H9 (cell line): Measurements from ENCODE around the gene GIMAP6. TPM values are rescaled to one million over a fixed set of nuclear protein-coding genes. Genes with fewer than 3 reads are reported as not detected.

Experiments
- DNase-seq: peaks from one replicate; pipeline ENCODE4 v3.0.0-alpha.2; 2017
- H2AFZ ChIP-seq: one replicate; pipeline ENCODE4 v1.6.1; 2013; ENCODE audit warnings: mild to moderate bottlenecking, low read length, control low read depth, moderate library complexity
- H2AK5ac ChIP-seq: 2 replicates; pipeline ENCODE4 v1.6.1; 2013; ENCODE audit warnings: low read length, control low read depth, mixed read lengths; ENCODE audit not compliant: insufficient read length
- H2BK120ac ChIP-seq: one replicate; pipeline ENCODE4 v1.6.1; 2013; ENCODE audit warnings: low read depth, mild to moderate bottlenecking, low read length, control low read depth, inconsistent platforms; ENCODE audit not compliant: poor library complexity, severe bottlenecking
- H2BK12ac ChIP-seq: 2 replicates; pipeline ENCODE4 v1.6.1; 2013; ENCODE audit warnings: low read length, control low read depth, mixed read lengths, low read depth; ENCODE audit not compliant: insufficient read length
- H2BK15ac ChIP-seq: 2 replicates; pipeline ENCODE4 v1.6.1; 2013; ENCODE audit warnings: low read depth, low read length, control low read depth
- H2BK20ac ChIP-seq: one replicate; pipeline ENCODE4 v1.6.1; 2013; ENCODE audit warnings: low read depth, mild to moderate bottlenecking, low read length, control low read depth, inconsistent platforms; ENCODE audit not compliant: poor library complexity, severe bottlenecking
- H2BK5ac ChIP-seq: 2 replicates; pipeline ENCODE4 v1.6.1; 2013; ENCODE audit warnings: low read length, control low read depth, mixed read lengths; ENCODE audit not compliant: insufficient read length
- H3K14ac ChIP-seq: 2 replicates; pipeline ENCODE4 v1.6.1; 2013; ENCODE audit warnings: low read length, control low read depth; ENCODE audit not compliant: insufficient read depth
- H3K18ac ChIP-seq: 2 replicates; pipeline ENCODE4 v1.6.1; 2013; ENCODE audit warnings: low read depth, mild to moderate bottlenecking, mixed read lengths, low read length, control low read depth; ENCODE audit not compliant: insufficient read length
- H3K23ac ChIP-seq: 2 replicates; pipeline ENCODE4 v1.6.1; 2013; ENCODE audit warnings: low read length, control low read depth, mixed read lengths, low read depth; ENCODE audit not compliant: insufficient read length
- H3K23me2 ChIP-seq: 2 replicates; pipeline ENCODE4 v1.6.1; 2013; ENCODE audit warnings: low read depth, mild to moderate bottlenecking, mixed read lengths, low read length, control low read depth; ENCODE audit not compliant: insufficient read length, poor library complexity, severe bottlenecking
- H3K27ac ChIP-seq: 2 replicates; pipeline ENCODE4 v1.5.1; 2013; ENCODE audit warnings: low read length, control low read depth, mixed read lengths, low read depth; ENCODE audit not compliant: insufficient read length
- H3K27me3 ChIP-seq: 2 replicates; pipeline ENCODE4 v1.6.1; 2013; ENCODE audit warnings: low read length, control low read depth, inconsistent platforms; ENCODE audit not compliant: insufficient read depth
- H3K4ac ChIP-seq: 2 replicates; pipeline ENCODE4 v1.6.1; 2013; ENCODE audit warnings: low read depth, mild to moderate bottlenecking, control low read depth, inconsistent platforms, low read length, moderate library complexity
- H3K4me1 ChIP-seq: 2 replicates; pipeline ENCODE4 v1.6.1; 2013; ENCODE audit warnings: low read length, control low read depth, inconsistent platforms; ENCODE audit not compliant: insufficient read depth
- H3K4me2 ChIP-seq: 2 replicates; pipeline ENCODE4 v1.6.1; 2013; ENCODE audit warnings: low read length, control low read depth, mixed read lengths; ENCODE audit not compliant: insufficient read length, insufficient read depth
- H3K56ac ChIP-seq: 2 replicates; pipeline ENCODE4 v1.6.1; 2013; ENCODE audit warnings: low read depth, mild to moderate bottlenecking, mixed read lengths, low read length, control low read depth; ENCODE audit not compliant: insufficient read length
- H3K79me1 ChIP-seq: 2 replicates; pipeline ENCODE4 v1.6.1; 2013; ENCODE audit warnings: low read depth, mild to moderate bottlenecking, moderate library complexity, low read length, control low read depth, inconsistent platforms; ENCODE audit not compliant: insufficient read depth, poor library complexity, severe bottlenecking
- H3K79me2 ChIP-seq: 2 replicates; pipeline ENCODE4 v1.6.1; 2013; ENCODE audit warnings: low read length, control low read depth, inconsistent platforms; ENCODE audit not compliant: insufficient read depth
- H3K9ac ChIP-seq: 2 replicates; pipeline ENCODE4 v1.6.1; 2013; ENCODE audit warnings: low read length, control low read depth, mixed read lengths; ENCODE audit not compliant: insufficient read length; ENCODE audit errors: extremely low read depth
- H3K9me3 ChIP-seq: one replicate; pipeline ENCODE4 v1.6.1; 2013; ENCODE audit warnings: low read depth, low read length, inconsistent platforms; ENCODE audit not compliant: control insufficient read depth
- H3T11ph ChIP-seq: one replicate; pipeline ENCODE4 v1.6.1; 2013; ENCODE audit warnings: mild to moderate bottlenecking, low read length, control low read depth, inconsistent platforms
- H4K20me1 ChIP-seq: one replicate; pipeline ENCODE4 v1.6.1; 2013; ENCODE audit not compliant: control insufficient read depth, insufficient read length, insufficient read depth
- H4K5ac ChIP-seq: 2 replicates; pipeline ENCODE4 v1.6.1; 2013; ENCODE audit warnings: low read depth, mild to moderate bottlenecking, mixed read lengths, low read length, control low read depth; ENCODE audit not compliant: insufficient read length
- H4K8ac ChIP-seq: replicated peaks from 2 replicates; pipeline ENCODE4 v1.6.1; 2013; ENCODE audit warnings: low read length, control low read depth, mixed read lengths, low read depth; ENCODE audit not compliant: insufficient read length
- H4K91ac ChIP-seq: 2 replicates; pipeline ENCODE4 v1.6.1; 2013; ENCODE audit warnings: low read depth, mild to moderate bottlenecking, moderate library complexity, mixed read lengths, low read length, control low read depth; ENCODE audit not compliant: insufficient read length
- H3K27ac Mint-ChIP-seq, 3 experiments: 2 replicates in 2 of 3; 3 replicates in 1 of 3; pipeline ENCODE4 v1.8.0; 2020 to 2021; ENCODE audit warnings: mixed read lengths in 3 of 3, mild to moderate bottlenecking in 1 of 3, moderate library complexity in 1 of 3
- H3K27me3 Mint-ChIP-seq: 2 replicates; pipeline ENCODE4 v1.8.0; 2021; ENCODE audit warnings: low read depth, mild to moderate bottlenecking, moderate library complexity, mixed read lengths
- H3K36me3 Mint-ChIP-seq, 3 experiments: 2 replicates in 2 of 3; 3 replicates in 1 of 3; pipeline ENCODE4 v1.8.0; 2020 to 2021; ENCODE audit warnings: low read depth in 3 of 3, mixed read lengths in 3 of 3; ENCODE audit not compliant: insufficient read depth in 1 of 3
- H3K4me1 Mint-ChIP-seq, 2 experiments: 2 replicates each; pipeline ENCODE4 v1.8.0; 2020; ENCODE audit warnings: mixed read lengths in 2 of 2
- H3K4me3 Mint-ChIP-seq, 2 experiments: 2 replicates in 1 of 2; 3 replicates in 1 of 2; pipeline ENCODE4 v1.8.0; 2020 to 2021; ENCODE audit warnings: mild to moderate bottlenecking in 2 of 2, mixed read lengths in 2 of 2, moderate library complexity in 1 of 2
- H3K9me3 Mint-ChIP-seq, 2 experiments: 2 replicates in 1 of 2; 3 replicates in 1 of 2; pipeline ENCODE4 v1.8.0; 2020; ENCODE audit warnings: mild to moderate bottlenecking in 2 of 2, mixed read lengths in 2 of 2, moderate library complexity in 1 of 2
- CTCF ChIP-seq: fragments of 200-600 bp; sonication (generic); conservative IDR thresholded peaks from 3 replicates; pipeline ENCODE4 v1.8.0; 2021; ENCODE audit warnings: antibody characterized with exemption, mild to moderate bottlenecking
- WGBS: extraction: QIAGEN DNeasy Blood & Tissue Kit; methylation state at CpG from one replicate; pipeline ENCODE4 v1.1.7; 2013; ENCODE audit warnings: missing lambda C conversion rate, low lambda C conversion rate, mixed read lengths; ENCODE audit not compliant: insufficient read length; ENCODE audit errors: extremely low coverage; 5-methylcytosine and 5-hydroxymethylcytosine counted together
- total RNA-seq: library from RNA; stranded (reverse); gene quantifications from 2 replicates; pipeline ENCODE4 v1.2.1, GENCODE V29; 2021

Gene GIMAP6
- total RNA-seq, 1 experiment from 2014 or later, result not detected

GRCh38 chr7:150585199-150585598 lies 47.0 kb downstream of the GIMAP6 start:
- Histone ChIP-seq H3K4me1 (no peaks in the 10 kb centered on the region), H3K14ac (no peak overlapping the region), H3K9me3 (peaks cover 8% of the 10 kb centered on the region), H3K27me3 (no peaks in the 10 kb centered on the region), H4K20me1 (no peaks in the 10 kb centered on the region), H3K18ac (no peak overlapping the region), H3T11ph (no peak overlapping the region), H4K91ac (no peak overlapping the region), H3K23me2 (no peaks in the 10 kb centered on the region), H2BK20ac (no peak overlapping the region), H3K79me2 (no peaks in the 10 kb centered on the region), H3K79me1 (no peaks in the 10 kb centered on the region), H2BK120ac (no peak overlapping the region), H3K27ac (no peak overlapping the region), H3K23ac (no peak overlapping the region), H3K4ac (no peak overlapping the region), H2BK15ac (no peak overlapping the region), H3K9ac (no peak overlapping the region), H2AK5ac (no peak overlapping the region), H3K4me2 (no peak overlapping the region), H2AFZ (no peak overlapping the region), H2BK12ac (no peak overlapping the region), H3K56ac (no peak overlapping the region), H4K5ac (no peak overlapping the region), H2BK5ac (no peak overlapping the region), H4K8ac (no peak overlapping the region)
- DNase-seq, result no peak
- Mint-ChIP-seq H3K27ac (no peak overlapping the region), H3K9me3 (peaks cover 13 to 20% of the 10 kb centered on the region in 2 experiments), H3K4me3 (no peak overlapping the region), H3K27me3 (peaks cover 68% of the 10 kb centered on the region), H3K36me3 (peaks cover 0 to 6% (median 2%) of the 10 kb centered on the region in 3 experiments; a peak in 4 of 7 replicates), H3K4me1 (no peaks in the 10 kb centered on the region)
- no CpG with 5 or more reads among the region's 7 CpGs for whole genome bisulfite sequencing
- no peak for TF ChIP-seq CTCF
